ENCODE data around the gene LHX2.
A peak's percentile ranks its signal among the peaks of the same experiment; 100 is the strongest.

LHX2 gene

DNA sequence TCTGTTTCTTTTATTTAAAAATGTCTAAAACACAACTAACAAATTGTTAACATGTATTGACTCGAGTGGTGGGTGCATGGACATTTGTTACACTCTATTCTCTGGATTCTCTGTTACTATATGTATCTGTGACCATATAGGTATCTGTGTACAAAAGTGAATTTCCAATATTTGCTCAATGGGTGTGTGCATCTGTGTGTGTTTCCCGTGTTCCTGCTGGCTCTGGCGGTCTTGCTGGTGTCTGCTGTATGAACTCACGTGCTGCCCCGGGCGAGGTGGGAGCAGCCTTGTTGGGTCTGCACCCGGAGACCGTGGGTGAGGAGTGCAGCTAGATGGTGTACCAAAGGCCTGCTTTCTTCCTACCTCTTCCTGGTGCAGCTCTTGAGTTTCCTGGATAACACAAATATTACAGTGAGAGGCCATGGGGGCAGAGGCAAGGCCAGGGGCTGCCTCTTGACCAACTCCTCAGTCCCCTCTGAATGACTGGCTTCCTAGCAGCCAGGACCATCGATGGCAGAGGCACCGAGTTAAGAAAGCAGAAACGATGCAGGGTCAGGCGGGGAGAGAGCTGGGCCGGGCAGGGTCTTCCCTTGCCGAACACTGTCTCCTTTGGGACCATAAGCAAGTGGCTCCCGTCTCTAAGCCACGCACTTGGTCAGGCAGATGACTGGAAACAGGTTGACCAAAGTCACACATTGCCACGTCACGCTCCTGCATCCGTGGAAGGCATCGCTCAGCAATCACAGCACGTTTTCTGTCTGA lies 49.5 kb downstream of the LHX2 start:
- no peak overlapping the region for H3K4me3 ChIP-seq (ENCODE audit: low read depth, low read length)
- DNase-seq (ENCODE audit: low read depth): no peak
- TF ChIP-seq, protein P1, sequence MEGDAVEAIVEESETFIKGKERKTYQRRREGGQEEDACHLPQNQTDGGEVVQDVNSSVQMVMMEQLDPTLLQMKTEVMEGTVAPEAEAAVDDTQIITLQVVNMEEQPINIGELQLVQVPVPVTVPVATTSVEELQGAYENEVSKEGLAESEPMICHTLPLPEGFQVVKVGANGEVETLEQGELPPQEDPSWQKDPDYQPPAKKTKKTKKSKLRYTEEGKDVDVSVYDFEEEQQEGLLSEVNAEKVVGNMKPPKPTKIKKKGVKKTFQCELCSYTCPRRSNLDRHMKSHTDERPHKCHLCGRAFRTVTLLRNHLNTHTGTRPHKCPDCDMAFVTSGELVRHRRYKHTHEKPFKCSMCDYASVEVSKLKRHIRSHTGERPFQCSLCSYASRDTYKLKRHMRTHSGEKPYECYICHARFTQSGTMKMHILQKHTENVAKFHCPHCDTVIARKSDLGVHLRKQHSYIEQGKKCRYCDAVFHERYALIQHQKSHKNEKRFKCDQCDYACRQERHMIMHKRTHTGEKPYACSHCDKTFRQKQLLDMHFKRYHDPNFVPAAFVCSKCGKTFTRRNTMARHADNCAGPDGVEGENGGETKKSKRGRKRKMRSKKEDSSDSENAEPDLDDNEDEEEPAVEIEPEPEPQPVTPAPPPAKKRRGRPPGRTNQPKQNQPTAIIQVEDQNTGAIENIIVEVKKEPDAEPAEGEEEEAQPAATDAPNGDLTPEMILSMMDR (IDR thresholded peaks at IDR 0.05; ENCODE audit: low read depth, low read length, missing control alignments): no peak

DNA sequence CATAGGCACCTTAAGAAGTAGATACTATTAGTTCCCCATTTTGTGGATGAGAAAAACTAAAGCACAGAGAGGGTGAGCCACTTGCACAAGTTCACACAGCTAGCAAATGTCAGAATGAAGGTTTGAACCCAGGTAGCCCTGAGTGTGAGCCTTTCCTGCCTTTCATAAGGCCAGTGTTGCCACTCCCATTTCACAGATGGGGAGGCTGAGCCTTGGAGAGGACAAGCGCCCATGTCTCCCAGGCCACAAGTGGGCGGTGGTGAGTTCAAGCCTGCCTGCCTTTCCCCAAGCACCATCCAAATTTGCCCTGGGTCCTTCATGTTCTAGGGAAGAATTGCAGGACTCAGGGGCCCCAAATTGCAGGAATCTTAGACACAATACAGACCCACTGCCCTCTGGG lies 50.6 kb downstream of the LHX2 start:
- DNase-seq (ENCODE audit: low read depth): no peak
- TF ChIP-seq, protein P1 (IDR thresholded peaks at IDR 0.05; ENCODE audit: low read depth, low read length, missing control alignments): peak; percentile 61
- no peak overlapping the region for H3K4me3 ChIP-seq (ENCODE audit: low read depth, low read length)

DNA sequence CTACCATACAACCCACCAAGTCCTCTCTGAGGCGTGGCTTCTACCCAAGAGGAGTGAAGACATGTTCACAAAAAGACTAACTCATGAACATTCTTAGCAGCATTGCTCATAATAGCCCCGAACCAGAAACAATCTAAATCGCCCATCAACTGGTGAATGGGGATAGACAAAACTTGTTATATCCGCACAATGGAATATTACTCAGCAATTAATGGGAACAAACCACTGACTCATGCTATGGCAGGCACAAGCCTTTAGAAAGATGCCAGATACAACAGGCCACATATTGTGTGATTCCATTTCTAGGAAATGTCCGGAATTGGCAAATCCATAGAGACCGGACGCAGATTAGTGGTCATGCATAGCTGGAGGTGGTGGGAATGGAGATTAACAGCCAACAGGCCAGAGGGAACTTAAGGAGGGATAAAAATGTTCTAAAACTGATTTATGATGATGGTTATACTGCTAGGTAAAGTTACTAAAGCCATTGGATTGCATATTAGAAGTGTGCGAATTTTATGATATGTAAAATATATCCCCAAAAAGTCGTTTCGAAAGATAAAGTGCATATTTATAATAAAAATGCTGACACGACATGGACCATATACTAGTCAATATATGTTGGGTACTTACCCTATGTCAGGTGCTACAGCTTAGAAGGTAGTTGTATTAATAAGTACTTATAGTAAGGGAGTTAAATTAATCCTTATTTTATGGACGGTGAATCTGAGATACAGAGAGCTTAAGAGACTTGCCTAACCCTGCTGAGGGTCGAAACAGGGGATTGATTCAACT lies 55.4 kb downstream of the LHX2 start:
- no peak overlapping the region for H3K4me3 ChIP-seq (ENCODE audit: low read depth, low read length)
- TF ChIP-seq, protein P1 (IDR thresholded peaks at IDR 0.05; ENCODE audit: low read depth, low read length, missing control alignments): no peak
- no peak for DNase-seq (ENCODE audit: low read depth)

DNA sequence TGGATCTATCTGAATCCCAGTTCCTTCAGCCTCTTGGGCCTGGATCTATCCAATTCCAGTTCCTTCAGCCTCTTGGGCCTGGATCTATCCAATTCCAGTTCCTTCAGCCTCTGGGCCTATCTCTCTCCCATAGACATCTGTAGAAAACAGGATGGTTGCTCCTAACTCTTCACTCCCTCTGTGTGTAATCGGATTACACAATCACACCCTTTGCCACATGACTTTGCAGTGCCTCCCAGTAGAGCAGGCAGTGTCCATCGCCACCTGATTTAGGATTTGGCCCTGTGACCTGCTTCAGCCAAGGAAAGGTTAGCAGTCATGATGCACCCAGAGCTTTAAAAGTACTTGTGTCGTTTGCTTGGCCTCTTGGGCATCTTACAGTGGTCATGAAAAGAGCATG lies 56.7 kb downstream of the LHX2 start:
- H3K4me3 ChIP-seq (ENCODE audit: low read depth, low read length): no peak overlapping the region
- no peak for DNase-seq (ENCODE audit: low read depth)
- TF ChIP-seq, protein P1 (IDR thresholded peaks at IDR 0.05; ENCODE audit: low read depth, low read length, missing control alignments): no peak

DNA sequence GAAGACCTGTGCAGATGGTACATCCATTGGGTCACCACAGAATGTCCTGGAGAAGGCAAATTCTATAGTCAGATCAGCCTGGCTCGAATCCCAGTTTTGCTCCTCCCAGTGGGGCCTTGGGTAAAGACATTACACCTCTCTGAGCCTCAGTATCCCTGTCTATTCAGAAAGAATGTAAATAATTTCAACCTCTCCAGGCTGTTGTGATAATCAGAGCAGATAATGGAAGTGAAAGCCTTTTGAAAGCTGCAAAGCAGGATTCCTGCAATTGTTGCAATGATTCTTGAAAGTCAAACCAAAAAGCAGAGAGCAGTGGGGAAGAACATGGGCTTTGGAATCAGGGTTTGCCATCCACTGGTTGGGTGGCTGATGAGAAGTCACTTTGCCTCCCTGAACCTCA lies 63.2 kb downstream of the LHX2 start:
- TF ChIP-seq, protein P1 (IDR thresholded peaks at IDR 0.05; ENCODE audit: low read depth, low read length, missing control alignments): no peak
- DNase-seq (ENCODE audit: low read depth): no peak
- H3K4me3 ChIP-seq (ENCODE audit: low read depth, low read length): no peak overlapping the region

DNA sequence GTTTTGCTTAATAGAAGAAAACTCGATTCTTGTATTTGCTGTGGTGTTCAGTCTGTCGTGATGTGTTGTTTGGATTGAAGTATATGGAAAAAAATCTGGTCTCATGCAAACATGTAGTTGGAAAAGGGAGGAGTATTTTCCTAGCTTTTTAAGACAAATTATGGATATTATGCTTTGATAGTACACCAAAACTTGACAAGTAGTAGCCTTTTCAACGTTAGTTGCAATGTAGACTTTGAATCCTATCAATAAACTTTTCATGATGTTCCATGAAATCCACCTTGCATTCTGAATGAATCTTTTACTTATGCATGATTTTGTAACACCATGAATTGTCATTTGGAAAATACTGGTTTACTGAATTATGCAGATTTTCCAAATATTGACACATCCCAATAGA lies 64.2 kb downstream of the LHX2 start:
- H3K4me3 ChIP-seq (ENCODE audit: low read depth, low read length): no peak overlapping the region
- DNase-seq (ENCODE audit: low read depth): no peak
- TF ChIP-seq, protein P1 (IDR thresholded peaks at IDR 0.05; ENCODE audit: low read depth, low read length, missing control alignments): no peak
